ENCODE data around the gene SIX3.
A peak's percentile ranks its signal among the peaks of the same experiment; 100 is the strongest.

Gene SIX3

GRCh38 chr2:44941551-44942234 lies at the start of gene SIX3:
SIX3 (plus strand) TSS chr2:44941702; CDS start chr2:44942105, 403 bp downstream.
- DNase-seq, result peak; percentile 66 to 93 (median 84)
- intact Hi-C loops (cut with DNase I), result loop anchor here (10.0 kb wide), 1 partner anchor 237 kb away; no protein-coding TSS in a partner anchor

- peak in 7 of 42 donors; percentile 9 to 22 (median 15) for DNase-seq
- intact Hi-C loops (cut with DNase I), result no loop called here
These were observed 47.4 kb upstream of the SIX3 start for GRCh38 chr2:44894058-44894457.

GRCh38 chr2:44895061-44895460 lies 46.4 kb upstream of the SIX3 start:
- no peak for DNase-seq
- intact Hi-C loops (cut with DNase I), result no loop called here

GRCh38 chr2:44897406-44897805 lies 44.1 kb upstream of the SIX3 start:
- DNase-seq, result no peak
- intact Hi-C loops (cut with DNase I), result no loop called here

- intact Hi-C loops (cut with DNase I), result no loop called here
- DNase-seq, result peak in 1 of 42 donors; percentile 10
These were observed 39.0 kb upstream of the SIX3 start for GRCh38 chr2:44902217-44903137.

GRCh38 chr2:44904578-44904977 lies 36.9 kb upstream of the SIX3 start:
- DNase-seq, result no peak
- intact Hi-C loops (cut with DNase I), result no loop called here

GRCh38 chr2:44906972-44907371 lies 34.5 kb upstream of the SIX3 start:
- intact Hi-C loops (cut with DNase I), result no loop called here
- no peak for DNase-seq

- DNase-seq, result no peak
- intact Hi-C loops (cut with DNase I), result no loop called here
These were observed 31.7 kb upstream of the SIX3 start for GRCh38 chr2:44909831-44910230.

- intact Hi-C loops (cut with DNase I), result no loop called here
- DNase-seq, result no peak
These were observed 28.8 kb upstream of the SIX3 start for GRCh38 chr2:44912660-44913059.

- intact Hi-C loops (cut with DNase I), result no loop called here
- DNase-seq, result no peak
These were observed 25.2 kb upstream of the SIX3 start for GRCh38 chr2:44916291-44916690.

GRCh38 chr2:44918095-44918775 lies 23.3 kb upstream of the SIX3 start:
- intact Hi-C loops (cut with DNase I), result no loop called here

GRCh38 chr2:44920751-44921150 lies 20.8 kb upstream of the SIX3 start:
- no peak for DNase-seq
- intact Hi-C loops (cut with DNase I), result no loop called here

More at GRCh38 chr2:44918095-44918775, 23.3 kb upstream of the SIX3 start:
- no peak for DNase-seq

GRCh38 chr2:44922776-44923175 lies 18.7 kb upstream of the SIX3 start:
- intact Hi-C loops (cut with DNase I), result no loop called here
- no peak for DNase-seq

GRCh38 chr2:44925561-44926136 lies 15.9 kb upstream of the SIX3 start:
- DNase-seq, result no peak
- intact Hi-C loops (cut with DNase I), result no loop called here

GRCh38 chr2:44926957-44927356 lies 14.5 kb upstream of the SIX3 start:
- no peak for DNase-seq
- intact Hi-C loops (cut with DNase I), result no loop called here

- intact Hi-C loops (cut with DNase I), result no loop called here
- peak in 4 of 42 donors; percentile 27 to 44 (median 37) for DNase-seq
These were observed 13.5 kb upstream of the SIX3 start for GRCh38 chr2:44927985-44928482.

GRCh38 chr2:44928483-44929158 lies 12.9 kb upstream of the SIX3 start:
- intact Hi-C loops (cut with DNase I), result no loop called here
- DNase-seq, result peak in 2 of 42 donors; percentile 18 to 26

- intact Hi-C loops (cut with DNase I), result no loop called here
These were observed 12.3 kb upstream of the SIX3 start for GRCh38 chr2:44929159-44929734.

More at GRCh38 chr2:44929159-44929734, 12.3 kb upstream of the SIX3 start:
- DNase-seq, result no peak

Measured in head of caudate nucleus (tissue), 42 donors.